Mesenchymal stem cell (in vitro differentiated cells and primary cell): Measurements from ENCODE around the gene MYH11.

Source experiments
- DNase-seq: peaks from one replicate; pipeline ENCODE4 v3.0.0-alpha.2; 2013
- H2AFZ ChIP-seq: one replicate; pipeline ENCODE4 v1.6.1; 2013; ENCODE audit warnings: low read depth, mild to moderate bottlenecking, control low read depth, inconsistent platforms, low read length, moderate library complexity
- H2AK5ac ChIP-seq: 2 replicates; pipeline ENCODE4 v1.6.1; 2013; ENCODE audit warnings: low read length, moderate library complexity, mild to moderate bottlenecking, inconsistent platforms; ENCODE audit not compliant: severe bottlenecking
- H2BK120ac ChIP-seq: one replicate; pipeline ENCODE4 v1.6.1; 2013; ENCODE audit warnings: low read depth, mild to moderate bottlenecking, inconsistent platforms, low read length, moderate library complexity
- H2BK12ac ChIP-seq, 2 experiments: one replicate each; pipeline ENCODE4 v1.6.1; 2013; ENCODE audit warnings: inconsistent platforms in 2 of 2, low read length in 2 of 2, mild to moderate bottlenecking in 2 of 2, moderate library complexity in 2 of 2, control low read depth in 1 of 2
- H2BK15ac ChIP-seq: one replicate; pipeline ENCODE4 v1.6.1; 2013; ENCODE audit warnings: mild to moderate bottlenecking, low read depth, inconsistent platforms; ENCODE audit not compliant: poor library complexity, severe bottlenecking
- H2BK5ac ChIP-seq: 2 replicates; pipeline ENCODE4 v1.6.1; 2013; ENCODE audit warnings: low read depth, mild to moderate bottlenecking, low read length, control low read depth, inconsistent platforms; ENCODE audit not compliant: poor library complexity, severe bottlenecking
- H3K14ac ChIP-seq, 2 experiments: one replicate each; pipeline ENCODE4 v1.6.1; 2013; ENCODE audit warnings: inconsistent platforms in 2 of 2, low read length in 2 of 2, control low read depth in 1 of 2, mild to moderate bottlenecking in 1 of 2, moderate library complexity in 1 of 2
- H3K18ac ChIP-seq, 2 experiments: one replicate each; pipeline ENCODE4 v1.6.1; 2013; ENCODE audit warnings: inconsistent platforms in 2 of 2, low read length in 2 of 2, control low read depth in 1 of 2, low read depth in 1 of 2, mild to moderate bottlenecking in 1 of 2
- H3K23ac ChIP-seq, 2 experiments: one replicate each; pipeline ENCODE4 v1.6.1; 2013; ENCODE audit warnings: inconsistent platforms in 2 of 2, low read length in 2 of 2, mild to moderate bottlenecking in 2 of 2, moderate library complexity in 2 of 2, control low read depth in 1 of 2
- H3K27ac ChIP-seq: 2 replicates; pipeline ENCODE4 v1.5.1; 2013; ENCODE audit warnings: mild to moderate bottlenecking, moderate library complexity, low read length, control low read depth, inconsistent platforms; ENCODE audit not compliant: poor library complexity, severe bottlenecking
- H3K27me3 ChIP-seq, 2 experiments: 2 replicates each; pipeline versions ENCODE4 v1.6.1 to v1.7.0; 2013; ENCODE audit warnings: low read length in 2 of 2, mild to moderate bottlenecking in 2 of 2, moderate library complexity in 2 of 2, control low read depth in 1 of 2, inconsistent platforms in 1 of 2; ENCODE audit not compliant: control insufficient read depth in 1 of 2, insufficient read depth in 1 of 2
- H3K36me3 ChIP-seq, 2 experiments: 2 replicates each; pipeline versions ENCODE4 v1.6.1 to v1.7.0; 2013; ENCODE audit warnings: low read length in 2 of 2, control low read depth in 1 of 2, inconsistent platforms in 1 of 2, low read depth in 1 of 2, mild to moderate bottlenecking in 1 of 2; ENCODE audit not compliant: insufficient read depth in 2 of 2, control insufficient read depth in 1 of 2
- H3K4ac ChIP-seq, 2 experiments: one replicate each; pipeline ENCODE4 v1.6.1; 2013; ENCODE audit warnings: inconsistent platforms in 2 of 2, low read length in 2 of 2, mild to moderate bottlenecking in 2 of 2, moderate library complexity in 2 of 2, control low read depth in 1 of 2, low read depth in 1 of 2
- H3K4me1 ChIP-seq: 2 replicates; pipeline ENCODE4 v1.6.1; 2013; ENCODE audit warnings: low read depth, low read length, control low read depth; ENCODE audit not compliant: control insufficient read depth, insufficient read depth
- H3K4me2 ChIP-seq: 2 replicates; pipeline ENCODE4 v1.6.1; 2013; ENCODE audit warnings: low read length, mild to moderate bottlenecking, inconsistent platforms; ENCODE audit not compliant: poor library complexity, severe bottlenecking
- H3K4me3 ChIP-seq, 2 experiments: 2 replicates each; pipeline versions ENCODE4 v1.5.1 to v1.7.0; 2013; ENCODE audit warnings: low read length in 2 of 2, mild to moderate bottlenecking in 2 of 2, control low read depth in 1 of 2, low read depth in 1 of 2; ENCODE audit not compliant: insufficient read depth in 1 of 2
- H3K79me1 ChIP-seq: replicated peaks from 2 replicates; pipeline ENCODE4 v1.6.1; 2013; ENCODE audit warnings: mild to moderate bottlenecking, control low read depth, low read length, inconsistent platforms; ENCODE audit not compliant: poor library complexity, severe bottlenecking
- H3K9ac ChIP-seq: 2 replicates; pipeline ENCODE4 v1.7.0; 2013; ENCODE audit warnings: mild to moderate bottlenecking, low read length, moderate library complexity
- H3K9me3 ChIP-seq: 2 replicates; pipeline ENCODE4 v1.7.0; 2013; ENCODE audit warnings: mild to moderate bottlenecking, low read length; ENCODE audit not compliant: control insufficient read depth
- H4K8ac ChIP-seq: one replicate; pipeline ENCODE4 v1.6.1; 2013; ENCODE audit warnings: inconsistent platforms, mild to moderate bottlenecking, low read length, moderate library complexity
- H4K91ac ChIP-seq: one replicate; pipeline ENCODE4 v1.6.1; 2013; ENCODE audit warnings: mild to moderate bottlenecking, low read length, inconsistent platforms
- WGBS: methylation state at CpG from one replicate; pipeline ENCODE4 v1.1.7; 2013; ENCODE audit warnings: mixed read lengths; 5-methylcytosine and 5-hydroxymethylcytosine counted together

MYH11 gene

DNA sequence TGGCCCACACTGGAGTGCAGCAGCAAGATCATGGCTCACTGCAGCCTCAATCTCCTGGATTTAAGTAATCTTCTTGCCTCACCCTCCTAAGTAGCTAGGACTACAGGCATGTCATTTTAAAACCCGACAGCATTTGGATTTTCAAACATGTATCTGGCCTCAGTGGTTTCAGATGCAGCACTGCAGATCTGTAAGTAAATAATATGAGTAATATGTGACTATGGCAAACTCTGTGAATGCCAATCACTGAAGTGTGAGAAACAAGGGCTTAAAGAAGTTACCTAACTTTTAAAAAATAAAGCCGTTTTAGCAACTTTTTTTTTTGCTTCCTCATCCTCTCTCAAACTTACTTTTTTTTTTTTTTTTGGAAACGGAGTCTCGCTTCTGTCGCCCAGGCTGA lies 19.7 kb upstream of the MYH11 start:
- Histone ChIP-seq H3K27ac (peak overlapping the region; percentile 61), H2BK120ac (no peak overlapping the region), H3K14ac (no peak overlapping the region), H4K91ac (no peak overlapping the region), H3K4me3 (no peak overlapping the region), H2BK5ac (no peak overlapping the region), H3K9ac (no peak overlapping the region), H2AK5ac (no peak overlapping the region), H3K23ac (no peak overlapping the region), H2AFZ (no peak overlapping the region), H2BK15ac (no peak overlapping the region), H3K36me3 (peaks cover 19 to 29% of the 10 kb centered on the region in 2 experiments), H3K4me1 (peaks cover 10% of the 10 kb centered on the region), H3K9me3 (no peaks in the 10 kb centered on the region), H3K4me2 (no peak overlapping the region), H3K4ac (no peak overlapping the region), H3K27me3 (no peaks in the 10 kb centered on the region), H3K79me1 (peaks cover 18% of the 10 kb centered on the region), H3K18ac (peak overlapping the region in 1 of 2 experiments; percentile 8), H4K8ac (no peak overlapping the region), H2BK12ac (no peak overlapping the region)
- DNase-seq, result no peak
- WGBS, result 98% methylated on average over 5 of the region's 5 CpGs

DNA sequence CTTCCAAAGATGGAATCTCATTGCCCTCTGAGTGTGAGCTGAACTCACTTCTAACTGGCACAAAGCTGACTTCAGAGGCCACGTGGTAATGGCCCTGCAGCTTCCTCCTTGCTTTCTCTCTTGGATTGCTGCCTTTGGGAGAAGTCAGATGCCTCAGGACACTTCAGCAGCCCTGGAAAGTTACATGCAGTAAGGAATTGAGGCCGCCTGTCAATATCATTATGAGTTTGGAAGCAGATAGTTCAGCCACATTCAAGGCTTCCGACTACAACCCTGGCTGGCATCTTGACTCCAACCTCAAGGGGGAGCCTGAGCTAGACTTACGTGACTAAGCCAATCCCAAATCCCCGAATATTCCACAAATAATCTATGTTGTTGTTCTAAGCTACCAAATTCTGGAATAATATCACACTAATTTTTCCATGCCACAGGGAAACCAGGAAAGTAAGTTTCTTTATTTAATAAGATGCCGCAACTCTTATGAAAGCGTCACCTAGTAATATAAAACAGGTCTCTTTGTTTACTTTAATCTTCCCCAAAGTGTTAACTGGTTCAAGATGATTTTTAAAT lies 18.0 kb upstream of the MYH11 start:
- Histone ChIP-seq H4K91ac (peak overlapping the region; percentile 39), H2AK5ac (no peak overlapping the region), H4K8ac (peak overlapping the region; percentile 93), H2BK5ac (no peak overlapping the region), H3K4me1 (peaks cover 7% of the 10 kb centered on the region), H2BK15ac (no peak overlapping the region), H2AFZ (no peak overlapping the region), H3K14ac (no peak overlapping the region), H3K9ac (peak overlapping the region; percentile 82), H2BK120ac (no peak overlapping the region), H3K18ac (peak overlapping the region in 1 of 2 experiments; percentile 80), H3K27ac (no peak overlapping the region), H3K9me3 (no peaks in the 10 kb centered on the region), H3K4me2 (no peak overlapping the region), H2BK12ac (peak overlapping the region in 1 of 2 experiments; percentile 93), H3K36me3 (peaks cover 19 to 41% of the 10 kb centered on the region in 2 experiments), H3K4ac (peak overlapping the region in 1 of 2 experiments; percentile 51), H3K79me1 (peaks cover 21% of the 10 kb centered on the region), H3K4me3 (no peak overlapping the region), H3K27me3 (no peaks in the 10 kb centered on the region), H3K23ac (no peak overlapping the region)
- 34% methylated on average over 4 of the region's 7 CpGs for WGBS
- peak; percentile 76 for DNase-seq

DNA sequence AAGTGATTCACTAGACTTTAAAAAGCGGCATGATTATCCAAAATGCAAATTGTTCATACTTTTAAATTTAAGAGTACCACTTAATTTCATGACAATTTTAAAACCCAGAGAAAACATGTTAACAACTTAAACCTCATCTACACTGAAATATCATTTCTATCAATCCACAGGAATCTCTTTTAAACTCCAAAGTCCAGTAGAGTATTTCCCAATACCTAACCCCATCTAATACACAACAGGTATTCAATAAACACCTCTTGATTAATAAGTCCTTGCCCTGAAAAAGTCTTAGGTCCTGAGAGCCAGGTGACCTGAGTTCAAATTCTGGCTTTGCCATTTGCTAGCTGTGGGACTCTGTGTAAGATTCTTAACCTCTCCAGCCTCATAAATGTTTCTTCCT lies 16.9 kb upstream of the MYH11 start:
- H2AFZ ChIP-seq, result no peak overlapping the region
- H3K36me3 ChIP-seq, result peaks cover 24 to 50% of the 10 kb centered on the region in 2 experiments
- H4K91ac ChIP-seq, result no peak overlapping the region
- no peak overlapping the region for H2BK12ac ChIP-seq
- no peak overlapping the region for H2BK120ac ChIP-seq
- H3K4me2 ChIP-seq, result no peak overlapping the region
- no peak overlapping the region for H3K14ac ChIP-seq
- no peaks in the 10 kb centered on the region for H3K9me3 ChIP-seq
- H3K18ac ChIP-seq, result no peak overlapping the region
- peaks cover 26% of the 10 kb centered on the region for H3K79me1 ChIP-seq
- H3K4me1 ChIP-seq, result peaks cover 6% of the 10 kb centered on the region
- no peak overlapping the region for H4K8ac ChIP-seq
- H3K4ac ChIP-seq, result no peak overlapping the region
- no peak overlapping the region for H2BK15ac ChIP-seq
- no peak for DNase-seq
- H3K27ac ChIP-seq, result no peak overlapping the region
- no peak overlapping the region for H2AK5ac ChIP-seq
- H2BK5ac ChIP-seq, result no peak overlapping the region
- H3K27me3 ChIP-seq, result no peaks in the 10 kb centered on the region
- H3K9ac ChIP-seq, result peak overlapping the region; percentile 36
- WGBS, result 94% methylated on average over 1 of the region's 1 CpG
- H3K4me3 ChIP-seq, result no peak overlapping the region
- H3K23ac ChIP-seq, result no peak overlapping the region

DNA sequence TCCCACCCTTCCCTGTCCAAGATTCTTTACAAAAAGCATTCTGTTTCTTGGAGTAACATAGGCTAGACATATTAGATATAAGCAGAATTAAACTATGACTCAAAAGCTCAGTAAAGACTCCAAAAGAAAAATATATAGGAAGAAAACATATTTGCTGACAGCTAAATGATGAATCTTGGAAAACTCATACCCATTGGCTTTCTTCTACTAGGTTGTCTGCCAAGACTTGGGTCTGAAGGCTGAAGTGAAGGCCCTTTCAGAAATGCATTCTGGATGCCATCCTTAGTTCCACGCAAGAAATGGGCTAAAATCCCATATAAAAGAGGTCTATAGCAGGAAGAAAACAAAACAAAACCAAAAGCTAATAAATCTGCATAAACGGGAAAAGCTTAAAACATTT lies 16.5 kb upstream of the MYH11 start:
- no peak overlapping the region for H2BK120ac ChIP-seq
- no peak overlapping the region for H4K91ac ChIP-seq
- no peak overlapping the region for H3K27ac ChIP-seq
- H2AFZ ChIP-seq, result no peak overlapping the region
- no peak overlapping the region for H4K8ac ChIP-seq
- H3K18ac ChIP-seq, result no peak overlapping the region
- H3K9ac ChIP-seq, result peak overlapping the region; percentile 36
- H3K79me1 ChIP-seq, result peaks cover 25% of the 10 kb centered on the region
- H2BK15ac ChIP-seq, result no peak overlapping the region
- no peak overlapping the region for H3K4me3 ChIP-seq
- peaks cover 21 to 55% of the 10 kb centered on the region in 2 experiments for H3K36me3 ChIP-seq
- H3K23ac ChIP-seq, result no peak overlapping the region
- H3K4ac ChIP-seq, result no peak overlapping the region
- H3K9me3 ChIP-seq, result no peaks in the 10 kb centered on the region
- no peak for DNase-seq
- no peak overlapping the region for H2BK12ac ChIP-seq
- WGBS, result 98% methylated on average over 2 of the region's 2 CpGs
- H3K27me3 ChIP-seq, result no peaks in the 10 kb centered on the region
- H3K14ac ChIP-seq, result no peak overlapping the region
- H3K4me2 ChIP-seq, result no peak overlapping the region
- H3K4me1 ChIP-seq, result peaks cover 6% of the 10 kb centered on the region
- no peak overlapping the region for H2AK5ac ChIP-seq
- H2BK5ac ChIP-seq, result no peak overlapping the region
